Activated T-cell treated with anti-CD3 and anti-CD28 coated beads for 1 hour (primary cell): Measurements from ENCODE around the gene CMTM3.
"Not testable (repeated sequence)": the region's sequence is repeated elsewhere in the genome, so short reads cannot be mapped to it uniquely, and the experiment has no call there.

Source experiments
- DNase-seq: peaks from one replicate; pipeline ENCODE4 v3.0.0-alpha.2; 2020; ENCODE audit warnings: low read depth

The CMTM3 gene

DNA sequence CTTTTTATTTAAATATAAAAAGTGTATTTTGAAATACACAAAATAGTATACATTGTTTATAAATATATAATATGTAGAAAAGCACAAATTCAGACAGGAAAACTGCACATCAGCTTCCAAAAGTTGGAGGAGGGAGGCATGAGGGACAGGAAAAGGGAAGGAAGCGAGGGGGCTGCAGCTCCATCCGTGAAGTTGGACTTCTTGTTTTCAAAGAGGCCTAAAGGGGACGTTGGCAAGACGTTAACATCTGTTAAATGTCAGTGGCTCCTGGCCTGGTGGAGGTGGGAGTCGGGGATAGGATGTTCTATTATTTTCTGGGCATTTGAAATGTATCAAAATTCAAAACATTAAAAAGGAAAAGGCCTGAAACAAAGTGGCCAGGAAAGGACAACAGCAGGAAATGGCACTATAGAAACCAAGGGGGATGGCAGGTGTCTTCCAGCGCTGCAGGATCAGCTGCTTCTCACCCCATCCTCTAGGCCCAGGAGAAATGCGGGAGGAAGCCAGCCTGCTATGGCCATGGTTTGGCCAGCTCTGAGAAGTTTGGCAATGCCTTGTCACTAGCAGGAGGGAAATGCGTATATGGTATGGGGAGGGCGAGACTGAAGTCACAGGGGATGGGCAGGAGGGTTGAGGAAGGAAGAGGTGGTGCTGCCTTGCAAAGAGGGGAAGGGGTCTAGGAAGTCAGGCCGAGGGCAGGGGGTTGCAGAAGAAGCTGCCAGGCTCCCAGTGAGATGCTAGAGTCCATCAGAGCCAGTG lies 18.8 kb upstream of the CMTM3 start:
- DNase-seq: no peak

DNA sequence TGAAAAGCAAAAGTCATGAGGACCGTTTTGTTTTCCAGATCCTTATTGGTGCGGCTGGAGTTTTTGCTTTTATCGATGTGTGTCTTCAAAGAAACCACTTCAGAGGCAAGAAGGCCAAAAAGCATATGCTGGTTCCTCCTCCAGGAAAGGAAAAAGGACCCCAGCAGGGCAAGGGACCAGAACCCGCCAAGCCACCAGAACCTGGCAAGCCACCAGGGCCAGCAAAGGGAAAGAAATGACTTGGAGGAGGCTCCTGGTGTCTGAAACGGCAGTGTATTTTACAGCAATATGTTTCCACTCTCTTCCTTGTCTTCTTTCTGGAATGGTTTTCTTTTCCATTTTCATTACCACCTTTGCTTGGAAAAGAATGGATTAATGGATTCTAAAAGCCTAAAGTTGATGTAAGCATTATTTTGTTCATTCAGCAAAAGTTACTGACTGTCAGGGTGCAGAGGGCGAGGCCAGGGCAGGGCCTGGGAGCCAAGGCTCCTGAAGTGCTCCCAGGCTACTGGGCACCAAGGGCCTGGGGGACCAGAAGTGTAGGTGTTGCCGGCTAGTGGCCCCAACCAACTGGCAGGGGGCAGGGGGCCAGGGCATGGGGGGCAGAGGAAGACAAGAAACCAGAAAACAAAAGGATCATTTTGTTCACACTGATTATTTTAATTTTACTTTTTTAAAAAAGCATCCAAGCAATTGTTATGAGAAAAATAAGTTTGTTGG lies 16.5 kb upstream of the CMTM3 start:
- DNase-seq: no peak

DNA sequence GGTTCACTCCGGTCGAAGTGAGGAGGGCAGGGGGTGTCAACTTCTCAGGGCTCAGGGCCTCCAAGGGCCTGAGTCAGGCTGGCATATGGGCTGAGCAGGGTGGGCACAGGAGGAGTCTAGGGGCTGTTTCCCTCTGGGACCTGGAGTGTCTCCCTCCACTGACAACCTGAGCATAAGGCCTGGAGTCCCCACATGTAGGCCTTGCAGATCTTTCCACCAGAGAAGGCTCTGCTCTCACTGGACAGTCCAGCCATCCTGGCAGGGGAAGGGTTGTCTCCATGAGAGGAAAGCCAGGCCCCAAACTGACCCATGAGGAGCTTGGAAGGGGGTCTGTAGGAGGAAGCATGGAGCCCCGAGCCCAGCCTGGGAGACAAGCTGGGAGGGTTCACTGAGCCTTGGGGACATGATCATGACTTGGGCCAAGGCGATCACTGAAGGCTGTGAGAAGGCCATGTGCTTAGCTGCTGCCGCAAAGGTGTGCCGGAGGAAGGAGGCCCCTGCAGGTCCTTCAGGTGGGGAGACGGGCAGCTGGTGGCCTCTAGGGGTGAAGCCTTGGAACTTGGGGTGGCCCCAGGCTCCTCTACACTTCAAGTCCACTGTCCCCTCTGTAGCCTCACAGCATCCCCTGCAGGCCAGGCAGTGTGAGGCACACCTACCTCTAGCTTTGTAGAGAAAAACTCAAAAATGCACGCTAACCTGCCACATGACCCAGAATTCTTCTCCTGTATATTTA lies 15.4 kb upstream of the CMTM3 start:
- peak; percentile 54 for DNase-seq

DNA sequence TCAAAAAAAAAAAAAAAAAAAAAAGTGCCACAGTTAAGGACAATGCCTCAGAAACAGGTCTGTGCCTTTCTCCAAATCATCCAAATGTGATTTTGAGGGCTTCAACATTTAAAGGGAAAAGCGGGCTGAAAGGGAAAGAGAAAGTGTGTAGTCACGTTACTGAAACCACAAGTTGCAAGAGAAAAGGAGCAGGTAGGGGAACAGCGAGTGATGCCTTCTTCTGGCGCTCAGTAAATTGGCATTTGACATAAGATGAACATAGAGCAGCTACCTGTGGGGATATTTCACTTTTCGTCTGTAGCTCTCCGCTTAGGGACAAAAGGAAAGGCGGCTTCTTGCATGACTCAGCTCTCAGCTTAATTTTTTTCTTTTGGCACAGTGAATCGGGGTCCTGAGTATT lies 14.2 kb upstream of the CMTM3 start:
- DNase-seq: no peak

DNA sequence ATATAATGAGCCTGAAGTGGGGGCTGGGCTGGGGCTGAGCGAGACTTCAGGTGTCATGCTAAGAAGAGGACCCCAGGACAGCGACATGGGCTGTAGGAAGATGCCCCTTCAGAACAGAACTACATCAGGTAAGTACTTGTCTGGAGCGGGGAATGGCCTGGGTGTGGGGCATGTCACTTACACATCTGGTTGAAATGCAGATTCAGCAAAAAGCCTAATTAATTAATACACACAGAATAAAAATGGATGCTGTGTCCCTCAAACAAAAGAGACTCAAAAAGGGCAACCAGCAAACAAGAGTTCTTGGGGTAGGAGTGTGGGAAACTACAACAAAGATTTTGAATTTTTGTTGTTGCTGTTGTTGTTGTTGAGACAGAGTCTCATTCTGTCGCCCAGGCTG lies 13.5 kb upstream of the CMTM3 start:
- DNase-seq: no peak

DNA sequence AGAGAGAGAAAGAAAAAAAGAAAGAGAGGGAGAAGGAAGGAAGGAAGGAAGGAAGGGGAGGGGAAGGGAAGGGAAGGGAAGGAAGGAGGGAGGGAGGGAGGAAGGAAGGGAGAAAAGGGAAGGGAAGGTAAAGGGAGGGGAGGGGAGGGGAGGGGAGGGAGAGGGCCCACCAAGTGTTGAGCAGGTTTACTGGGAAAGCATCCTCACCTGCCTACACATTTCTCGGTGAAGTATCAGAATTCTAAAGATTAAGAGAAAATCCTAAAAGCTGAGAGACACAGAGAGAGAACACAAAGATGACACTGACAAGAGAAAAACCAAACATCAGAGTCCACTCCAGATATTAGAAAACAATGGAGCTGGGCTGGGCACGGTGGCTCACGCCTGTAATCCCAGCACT lies 12.3 kb upstream of the CMTM3 start:
- DNase-seq: no peak

DNA sequence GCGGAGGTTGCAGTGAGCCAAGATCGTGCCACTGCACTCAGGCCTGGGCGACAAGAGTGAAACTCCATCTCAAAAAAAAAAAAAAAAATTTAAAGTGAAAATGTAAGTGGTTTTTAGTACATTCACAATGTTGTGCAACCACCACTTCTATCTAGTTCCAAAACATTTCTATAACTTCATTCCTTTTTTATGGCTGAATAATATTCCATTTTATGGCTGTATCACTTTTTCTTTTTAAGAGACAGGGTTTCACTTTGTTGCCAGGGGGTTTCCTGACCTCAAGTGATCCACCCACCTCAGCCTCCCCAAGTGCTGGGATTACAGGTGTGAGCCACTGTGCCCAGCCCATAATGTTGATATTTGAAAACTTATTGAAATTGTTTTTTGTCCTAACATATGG lies 11.7 kb upstream of the CMTM3 start:
- no peak for DNase-seq

DNA sequence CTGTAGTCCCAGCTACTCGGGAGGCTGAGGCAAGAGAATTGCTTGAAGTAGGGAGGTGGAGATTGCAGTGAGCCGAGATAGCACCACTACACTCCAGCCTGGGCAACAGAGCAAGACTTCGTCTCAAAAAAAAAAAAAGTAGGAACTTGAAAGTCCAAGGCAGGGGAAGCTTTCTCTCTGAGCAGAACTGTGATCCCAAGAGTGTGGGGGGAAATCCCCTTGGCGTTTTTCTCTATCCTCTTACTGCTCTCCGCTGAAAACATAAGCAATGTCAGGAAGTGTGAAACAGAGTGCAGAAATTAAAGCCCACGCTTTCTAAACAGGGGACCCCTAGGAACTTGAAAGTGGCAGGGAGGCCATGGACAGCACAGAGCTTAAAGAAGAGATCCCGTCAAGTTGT lies 9.8 kb upstream of the CMTM3 start:
- DNase-seq: no peak

DNA sequence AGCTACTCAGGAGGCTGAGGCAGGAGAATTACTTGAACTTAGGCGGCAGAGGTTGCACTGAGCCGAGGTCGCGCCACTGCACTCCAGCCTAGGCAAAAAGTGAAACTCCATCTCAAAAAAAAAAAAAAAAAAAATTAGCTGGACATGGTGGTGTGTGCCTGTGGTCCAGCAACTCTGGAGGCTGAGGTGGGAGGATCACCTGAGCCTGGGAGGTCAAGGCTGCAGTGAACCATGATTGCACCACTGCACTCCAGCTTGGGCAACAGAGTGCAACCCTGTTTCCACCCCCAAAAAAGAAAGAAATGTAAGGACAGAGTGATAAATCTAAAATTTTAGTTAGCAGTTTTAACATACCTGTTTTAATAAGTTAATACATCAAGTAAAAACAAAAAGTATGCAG lies 7.9 kb upstream of the CMTM3 start:
- DNase-seq: not testable (repeated sequence)

DNA sequence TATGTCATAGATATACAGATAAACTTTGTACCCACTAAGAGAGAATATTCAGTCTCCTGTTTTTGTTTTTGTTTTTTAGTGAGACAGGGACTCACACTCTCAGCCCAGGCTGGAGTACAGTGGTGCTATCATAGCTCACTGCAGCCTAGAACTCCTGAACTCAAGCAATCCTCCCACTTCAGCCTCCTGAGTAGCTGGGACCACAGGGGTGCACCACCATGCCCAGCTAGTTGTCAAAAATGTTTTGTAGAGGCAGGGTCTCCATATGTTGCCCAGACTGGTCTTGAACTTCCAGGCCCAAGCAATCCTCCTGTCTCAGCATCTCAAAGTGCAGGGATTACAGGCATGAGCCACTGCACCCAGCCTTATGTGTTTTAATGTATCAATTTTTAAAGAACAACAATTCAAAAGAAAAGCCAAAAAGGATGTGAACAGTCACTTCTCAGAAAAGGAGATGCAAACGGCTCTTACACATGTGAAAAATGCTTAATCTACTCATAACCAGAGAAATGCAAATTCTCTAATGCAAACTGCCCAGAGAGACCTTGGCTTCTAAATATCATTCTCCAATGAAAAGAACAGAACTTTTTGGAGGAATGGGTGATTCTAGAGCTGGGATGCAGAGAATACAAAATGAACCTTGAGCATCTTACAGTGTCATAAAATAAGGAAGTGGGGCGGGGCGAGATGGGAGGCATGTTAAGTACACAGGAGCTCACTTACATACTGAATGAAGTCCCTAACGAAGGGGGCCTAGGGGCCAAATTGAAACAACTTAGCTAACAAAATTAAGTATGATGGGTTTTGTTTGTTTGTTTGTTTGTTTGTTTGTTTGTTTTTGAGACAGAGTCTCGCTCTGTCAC lies 7.3 kb upstream of the CMTM3 start:
- no peak for DNase-seq

DNA sequence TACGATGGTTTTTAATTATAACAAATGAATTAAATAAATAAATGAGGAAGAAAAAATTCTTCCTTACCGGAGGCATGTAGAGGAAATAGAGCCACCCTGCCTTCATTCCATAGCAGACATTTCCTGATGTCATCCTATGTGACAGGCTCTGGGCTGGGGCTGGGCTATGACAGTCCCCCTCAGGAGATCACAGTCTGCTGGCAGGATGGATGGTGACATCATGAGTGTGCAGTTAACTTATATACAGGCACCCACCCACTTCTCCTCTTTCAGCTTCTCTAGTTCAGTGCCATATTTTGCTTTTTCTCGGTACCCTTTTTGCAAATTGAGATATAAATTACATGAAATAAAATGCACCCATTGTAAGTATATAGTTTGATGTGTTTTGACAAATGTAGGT lies 6.4 kb upstream of the CMTM3 start:
- DNase-seq: no peak

DNA sequence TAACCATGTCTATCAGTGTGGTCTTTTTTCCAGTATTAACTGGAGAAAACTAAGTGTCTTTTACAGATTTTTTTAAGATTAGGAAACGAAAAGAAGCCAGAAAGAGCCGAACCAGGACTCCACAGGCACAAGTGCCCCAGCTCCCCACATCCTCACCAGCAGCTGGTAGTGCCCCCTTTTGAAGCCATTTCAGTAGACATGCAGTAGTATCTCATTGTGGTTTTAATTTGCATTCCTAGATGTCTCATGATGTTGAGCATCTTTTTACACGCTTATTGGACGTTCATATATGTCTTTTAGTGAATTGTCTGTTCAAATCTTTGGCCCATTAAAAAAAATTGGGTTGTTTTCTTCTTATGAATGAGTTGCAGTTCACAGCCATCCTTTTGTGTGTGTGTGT lies 4.8 kb upstream of the CMTM3 start:
- DNase-seq: no peak

DNA sequence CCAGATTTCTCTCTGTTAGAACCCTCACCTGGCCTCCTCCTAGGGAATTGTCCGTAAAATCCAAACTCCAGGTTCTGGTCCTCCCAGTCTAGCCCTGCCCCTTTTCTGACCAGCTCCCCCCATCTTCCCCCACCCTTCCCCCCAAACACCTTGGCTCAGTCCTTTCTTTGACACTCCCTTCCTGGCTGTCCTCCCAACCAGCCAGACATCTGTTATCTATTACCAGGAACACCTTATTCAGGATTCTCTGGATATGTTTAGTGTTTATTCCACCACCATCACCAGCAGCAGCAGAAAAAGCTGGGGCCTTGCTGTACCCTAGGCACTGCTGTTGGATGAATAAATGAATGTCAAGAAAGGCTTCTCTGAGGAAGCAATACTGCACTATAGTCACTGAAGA lies 4.0 kb upstream of the CMTM3 start:
- DNase-seq: no peak

DNA sequence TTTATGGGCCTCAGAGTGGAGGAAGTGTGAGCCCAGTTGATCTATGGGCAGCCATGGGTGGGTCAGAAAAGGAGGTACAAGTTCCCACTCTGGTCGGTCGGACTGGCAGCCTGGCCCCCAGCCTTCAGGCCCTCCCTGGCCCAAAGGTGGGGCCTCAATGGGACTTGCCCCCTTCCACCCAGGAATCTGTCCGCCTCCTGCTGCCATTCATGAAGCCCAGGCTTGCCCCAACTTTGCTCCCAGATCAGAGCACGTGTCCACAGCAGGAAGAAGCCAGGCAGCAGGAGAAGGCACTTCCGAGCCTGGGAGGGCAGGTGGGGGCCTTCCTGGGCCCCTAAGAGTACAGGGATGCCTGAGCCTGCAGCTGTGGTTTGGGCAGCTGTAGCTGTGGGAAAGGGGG lies 3.0 kb upstream of the CMTM3 start:
- no peak for DNase-seq

DNA sequence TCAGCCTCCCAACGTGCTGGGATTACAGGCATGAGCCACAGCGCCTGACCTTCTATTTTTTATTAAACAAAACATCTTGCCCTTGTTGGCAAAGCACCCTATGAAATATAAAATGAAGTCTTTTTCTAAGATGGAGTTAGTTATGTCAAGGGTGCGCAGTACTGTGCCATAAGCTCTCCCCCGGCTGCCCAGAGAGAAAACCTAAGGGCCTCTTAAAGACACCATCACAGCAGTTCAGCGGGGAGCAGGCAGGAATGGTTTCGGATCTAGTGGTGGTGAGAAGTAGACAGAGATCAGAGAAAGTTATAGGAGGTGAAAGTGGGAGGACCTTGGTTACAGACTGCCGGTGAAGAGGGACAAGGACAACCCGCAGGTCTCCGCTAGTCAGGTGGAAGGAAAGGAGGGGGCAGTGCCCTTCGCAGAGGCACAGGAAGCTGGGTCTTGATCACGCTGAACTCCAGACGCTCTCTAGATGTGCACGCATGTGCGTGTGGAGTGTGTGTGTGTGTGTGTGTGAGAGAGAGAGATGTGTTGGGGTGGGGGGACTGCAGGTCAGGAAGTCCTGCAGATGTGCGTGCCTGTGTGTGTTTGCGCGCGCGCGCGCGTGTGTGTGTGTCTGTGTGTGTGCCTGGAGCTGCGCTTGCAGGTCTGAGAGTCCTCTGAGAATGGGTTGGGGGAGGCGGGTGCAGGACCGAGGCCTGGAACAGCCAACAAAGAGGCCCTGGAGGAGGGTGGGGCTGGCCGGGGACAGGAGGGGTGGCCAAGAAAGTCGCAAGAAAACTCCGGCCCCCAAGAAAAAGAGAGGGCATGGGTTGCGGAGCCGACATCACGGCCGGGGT lies 748 bp upstream of the CMTM3 start:
- peak; percentile 63 for DNase-seq

DNA sequence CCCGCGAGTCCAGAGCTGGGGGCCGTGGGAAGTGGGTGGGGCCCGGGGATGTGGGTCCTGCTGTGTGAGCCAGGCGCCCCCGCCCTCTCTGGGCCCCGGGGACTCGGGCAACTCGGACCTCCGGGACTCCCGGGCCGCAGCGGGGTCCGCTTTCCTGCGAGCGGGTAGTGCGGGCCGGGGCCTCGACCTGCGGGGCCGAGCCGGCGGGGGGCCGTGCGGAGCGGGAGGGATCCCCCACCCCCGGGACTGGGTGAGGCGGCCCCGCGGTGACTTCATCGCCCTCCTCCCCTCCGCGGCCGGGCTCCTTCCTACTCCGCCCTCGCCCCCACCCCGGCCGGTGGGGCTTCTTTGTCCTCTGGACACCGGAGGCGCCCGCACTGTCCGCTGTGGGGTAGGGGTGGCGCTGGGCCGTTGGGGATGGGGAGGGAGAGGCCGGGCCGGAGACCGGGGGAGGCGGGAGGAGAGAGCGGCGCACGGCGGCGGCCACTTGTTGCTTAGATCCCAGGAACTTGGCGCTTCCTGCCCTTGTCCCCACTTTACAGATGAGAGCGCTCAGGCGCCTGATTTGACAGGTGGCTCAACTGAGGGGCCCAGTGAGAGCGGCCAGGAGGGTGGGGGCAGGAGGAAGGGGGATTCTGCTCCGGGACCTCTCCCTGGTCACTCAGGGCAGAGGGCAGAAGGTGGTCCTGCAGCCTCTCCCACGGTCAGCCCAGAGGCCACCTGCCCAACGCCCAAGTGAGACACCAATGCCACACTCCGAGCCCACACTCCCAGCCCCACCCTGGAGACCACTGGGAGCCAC lies 874 bp downstream of the CMTM3 start:
- DNase-seq: peak; percentile 24

DNA sequence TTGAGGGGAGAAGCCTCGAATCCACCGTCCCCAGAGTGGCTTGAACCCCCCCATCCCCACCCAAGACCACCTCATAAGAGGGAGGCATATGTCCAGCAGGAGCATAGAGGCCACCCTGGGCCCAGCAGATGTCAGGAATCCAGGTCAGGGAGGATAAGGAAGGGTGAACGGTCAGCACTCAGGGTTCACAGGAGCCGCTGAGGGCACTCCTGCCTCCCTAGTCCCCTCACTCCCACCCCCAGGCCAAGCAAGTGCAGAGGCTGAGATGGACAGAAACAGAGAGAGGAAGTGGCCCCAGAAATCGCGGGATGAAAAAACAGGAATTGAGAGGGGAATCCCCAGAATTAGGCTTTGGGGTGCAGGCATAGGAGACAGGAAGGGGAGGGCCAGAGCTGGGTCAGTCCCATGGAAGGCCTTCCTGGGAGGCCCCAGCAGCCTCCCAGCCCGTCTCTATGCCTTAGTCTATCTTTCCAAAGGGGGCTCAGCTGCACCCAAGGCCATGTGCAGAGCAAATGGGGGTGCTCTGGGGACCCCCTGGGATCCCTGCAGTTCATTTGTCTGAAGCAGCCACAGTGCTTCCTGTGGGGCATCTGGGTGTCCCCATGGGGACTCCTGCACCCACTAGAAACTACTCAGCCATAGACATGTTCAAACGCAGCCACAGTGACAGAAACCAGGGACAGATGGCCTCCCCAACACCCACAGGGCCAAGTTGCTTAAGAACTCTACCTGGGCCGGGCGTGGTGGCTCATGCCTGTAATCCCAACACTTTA lies 1.7 kb downstream of the CMTM3 start:
- no peak for DNase-seq

DNA sequence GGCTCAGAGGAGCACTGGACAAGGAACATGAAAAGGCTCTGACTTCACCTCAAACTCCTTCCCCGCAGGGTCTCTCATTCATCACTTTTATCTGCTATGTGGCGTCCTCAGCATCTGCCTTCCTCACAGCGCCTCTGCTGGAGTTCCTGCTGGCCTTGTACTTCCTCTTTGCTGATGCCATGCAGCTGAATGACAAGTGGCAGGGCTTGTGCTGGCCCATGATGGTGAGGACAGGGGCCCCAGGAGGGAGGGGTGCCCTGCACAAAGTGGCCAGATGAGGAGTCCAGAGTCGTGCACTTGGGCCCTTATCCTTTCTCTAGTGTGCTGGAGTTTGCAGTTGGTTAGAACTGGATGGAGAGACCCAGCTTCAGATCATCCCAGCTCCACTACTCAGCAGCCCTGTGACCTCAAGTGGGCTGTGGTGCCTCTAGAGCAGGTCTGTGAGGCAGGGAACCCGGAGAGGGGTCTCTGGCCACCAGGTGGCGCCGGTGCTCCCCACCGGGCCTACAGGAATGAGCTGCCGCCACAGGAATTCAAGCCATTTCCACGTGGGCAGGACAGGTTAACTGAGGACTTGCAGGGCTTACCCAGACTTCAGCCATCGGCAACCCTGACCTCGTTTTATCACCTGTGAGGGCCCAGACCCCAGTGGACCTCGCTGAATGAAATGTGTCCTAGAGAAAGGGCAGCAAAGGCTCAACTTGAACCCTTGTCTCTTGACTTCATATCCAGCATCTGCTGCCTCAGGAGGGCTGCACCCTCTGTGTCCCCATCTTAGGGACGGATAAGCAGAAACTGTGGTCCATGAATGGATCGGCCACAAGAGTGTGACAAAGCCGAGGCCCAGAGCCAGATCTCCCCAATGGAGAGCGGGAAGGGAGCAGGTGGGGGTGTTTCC lies 4.0 kb downstream of the CMTM3 start:
- DNase-seq: peak; percentile 83

DNA sequence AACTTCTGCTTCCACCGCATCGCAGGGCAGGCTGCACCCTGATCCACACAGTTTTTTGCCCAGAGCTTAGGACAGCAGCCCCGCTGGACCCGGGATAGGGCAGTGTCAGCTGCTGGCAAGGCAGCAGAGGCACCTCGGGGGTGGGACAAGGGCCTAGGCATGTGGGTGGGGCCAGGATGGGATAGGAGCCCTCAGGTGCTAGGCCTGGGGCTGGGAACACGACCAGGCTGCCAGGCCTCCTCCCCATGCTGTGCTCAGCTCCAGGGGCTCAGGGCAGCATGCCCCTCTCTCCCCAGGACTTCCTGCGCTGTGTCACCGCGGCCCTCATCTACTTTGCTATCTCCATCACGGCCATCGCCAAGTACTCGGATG lies 4.6 kb downstream of the CMTM3 start:
- DNase-seq: no peak
